ENCODE data around the gene RGMA.

RGMA gene

DNA sequence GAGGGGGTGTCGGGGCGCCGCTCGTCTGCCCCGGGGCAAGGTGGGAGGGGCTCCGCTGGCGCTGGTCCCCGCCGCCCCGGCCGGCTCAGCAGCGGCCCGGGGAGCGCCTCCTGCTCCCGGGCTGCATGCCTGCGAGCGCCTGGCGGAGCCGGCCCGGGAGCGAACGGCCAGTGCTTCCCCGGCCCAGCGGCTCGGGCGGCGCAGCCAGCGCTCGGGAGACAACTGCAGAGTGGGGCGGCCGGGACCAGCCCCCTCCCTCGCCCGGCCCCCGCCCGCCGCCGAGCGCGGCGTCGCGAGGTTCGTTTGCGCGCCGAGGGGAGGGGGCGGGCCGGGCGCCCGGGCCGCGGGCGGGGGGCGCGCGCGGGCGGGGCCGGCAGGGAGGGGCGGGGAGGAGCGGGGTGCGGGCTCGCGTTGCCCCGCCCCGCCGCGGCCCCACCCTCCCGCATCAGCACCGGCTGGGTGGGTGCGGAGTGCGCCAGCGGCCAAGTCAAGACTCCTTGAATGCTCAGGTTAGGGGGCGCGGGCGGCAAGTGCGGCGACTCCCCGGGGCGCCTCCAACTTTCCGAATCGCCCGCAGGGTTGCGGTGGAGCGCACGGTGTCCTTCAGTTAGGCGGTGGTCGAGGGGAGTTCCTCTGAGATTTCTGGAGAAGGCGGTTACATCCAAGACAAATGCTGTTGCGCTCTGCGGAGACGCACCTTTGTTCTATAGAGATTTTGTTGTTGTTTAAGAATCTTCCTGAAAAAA lies at the start of gene RGMA:
Gene RGMA, minus strand, starts transcription at position 231 of the 746 bp plus-strand sequence. CDS start 279 bp downstream, outside the sequence.
- no peak for DNase-seq

DNA sequence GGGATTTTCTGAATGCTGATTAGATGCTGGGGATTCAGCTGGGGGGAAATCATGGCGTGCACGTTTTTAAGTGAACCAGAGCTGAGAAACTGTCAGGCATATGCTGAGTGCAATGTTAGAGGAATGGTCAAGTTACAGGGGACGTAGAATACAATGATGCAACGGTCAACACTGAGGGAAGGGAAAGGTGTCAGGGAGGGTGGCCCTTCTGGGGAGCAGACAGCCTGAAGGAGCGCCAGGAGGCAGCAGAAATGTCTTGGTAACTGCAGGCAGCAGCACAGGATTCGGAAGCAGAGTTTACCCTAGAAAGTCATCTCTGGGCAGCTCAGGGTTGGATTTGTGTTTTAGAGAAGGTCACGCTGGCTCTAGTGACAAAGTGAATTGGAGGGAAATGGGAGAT lies 47.6 kb upstream of the RGMA start:
- no peak for DNase-seq

- no peak for DNase-seq
Observed at GRCh38 chr15:93135997-93136397, 47.0 kb upstream of the RGMA start.

GRCh38 chr15:93135459-93135858 lies 46.4 kb upstream of the RGMA start:
- DNase-seq, result no peak

GRCh38 chr15:93131485-93132095 lies 42.6 kb upstream of the RGMA start:
- no peak for DNase-seq

DNA sequence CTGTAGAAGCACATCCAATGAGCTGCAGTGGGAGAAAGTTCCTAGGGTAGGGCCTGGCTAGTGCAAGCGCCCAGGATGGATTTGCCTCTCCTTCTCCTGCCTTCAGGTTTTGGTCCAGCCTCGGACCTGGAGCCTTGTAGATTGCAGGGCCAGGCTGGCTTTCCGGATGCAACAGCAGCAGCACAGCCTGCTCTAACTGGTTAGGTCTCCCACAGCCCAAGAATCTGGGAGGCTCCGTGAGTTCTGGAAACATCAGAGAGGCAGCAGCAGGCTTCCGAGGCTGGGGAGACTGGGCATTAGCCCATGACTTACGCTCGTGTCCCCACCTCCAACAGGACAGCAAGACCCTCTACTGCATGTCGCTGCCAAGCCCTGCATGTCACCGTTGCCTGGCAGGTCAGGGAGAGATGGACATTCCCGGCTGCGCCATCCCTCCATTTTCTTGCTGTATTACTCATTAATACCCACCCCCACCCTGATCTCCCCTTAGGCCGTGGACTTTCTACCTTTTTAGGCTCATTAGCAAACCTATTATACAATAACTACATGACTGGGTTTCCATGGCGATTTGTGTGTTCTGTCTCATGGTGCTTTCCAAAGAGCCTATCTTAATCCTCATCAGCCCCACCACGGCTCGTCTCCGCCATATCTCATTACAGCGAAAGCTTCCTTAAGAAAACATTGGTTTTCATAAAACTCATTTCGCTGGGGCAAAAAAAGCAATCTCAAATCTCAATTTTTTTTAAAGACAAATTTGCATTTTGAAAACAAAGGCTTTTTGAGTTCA lies 40.9 kb upstream of the RGMA start:
- DNase-seq, result no peak

DNA sequence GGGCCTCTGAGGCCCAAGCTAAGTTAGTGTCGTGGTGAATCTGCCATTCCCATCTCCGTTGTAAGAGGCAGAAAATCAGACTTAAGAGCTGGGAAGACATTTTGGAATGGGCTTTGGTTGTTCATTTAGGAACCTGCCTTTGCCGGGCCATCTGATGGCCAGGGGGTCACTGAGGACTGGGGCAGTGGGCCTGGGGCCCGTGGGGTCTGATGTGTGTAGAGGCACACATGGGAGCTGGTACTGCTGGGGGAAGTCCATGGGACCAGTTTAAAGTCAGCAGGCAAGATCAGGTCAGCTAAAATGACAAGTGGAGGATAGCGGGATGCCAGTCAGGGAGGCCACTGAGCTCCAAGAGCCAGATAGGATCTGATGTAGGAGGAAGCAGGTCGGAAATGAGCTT lies 38.3 kb upstream of the RGMA start:
- DNase-seq, result no peak

- no peak for DNase-seq
Observed at GRCh38 chr15:93126599-93126998, 37.6 kb upstream of the RGMA start.

- DNase-seq, result no peak
Observed at GRCh38 chr15:93126148-93126547, 37.1 kb upstream of the RGMA start.

- no peak for DNase-seq
Observed at GRCh38 chr15:93124126-93124525, 35.1 kb upstream of the RGMA start.

DNA sequence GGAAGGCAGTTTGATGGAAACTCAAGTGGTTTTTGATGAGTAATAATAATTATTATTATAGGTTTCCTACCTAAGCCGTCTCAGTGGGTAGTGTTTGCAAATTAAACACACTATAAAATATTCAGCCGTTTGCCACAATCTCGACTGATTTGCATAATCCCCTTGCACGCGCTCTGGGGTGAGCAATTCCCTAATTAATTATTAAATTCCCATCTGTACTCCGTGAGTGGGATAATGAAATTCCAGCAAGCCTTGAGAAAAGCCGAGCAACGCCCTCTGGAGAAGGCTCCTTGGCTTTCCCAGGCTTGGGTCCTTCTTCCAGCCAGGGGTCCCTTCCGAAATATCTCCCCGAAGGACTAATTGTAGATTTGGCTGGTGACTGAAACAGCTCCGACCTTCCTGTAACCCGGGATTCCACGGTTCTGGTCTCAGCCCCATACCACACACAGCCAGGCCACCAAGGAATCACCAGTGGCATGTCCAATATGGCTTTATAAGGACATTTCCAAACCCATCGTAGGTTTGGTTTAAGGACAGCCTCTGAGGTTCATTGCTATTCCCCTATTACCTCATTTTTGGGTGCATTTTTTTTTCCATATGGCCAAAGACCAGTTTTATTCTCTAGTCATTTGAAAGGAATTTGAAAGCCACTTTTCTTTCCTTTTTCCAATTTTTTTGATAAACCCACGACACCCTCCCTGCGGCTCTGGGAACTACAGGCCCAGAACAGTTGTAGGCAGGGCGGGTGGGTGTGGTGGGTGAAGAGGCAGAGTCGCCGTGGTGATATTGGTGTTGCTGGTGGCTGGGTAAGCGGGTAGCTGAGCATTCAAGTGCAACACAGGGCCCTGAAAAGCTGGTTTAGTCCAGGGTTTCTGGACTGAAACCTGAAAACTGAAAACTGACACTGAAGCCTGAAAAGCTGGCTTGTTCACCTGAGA lies 33.2 kb upstream of the RGMA start:
- no peak for DNase-seq

GRCh38 chr15:93121107-93121506 lies 32.1 kb upstream of the RGMA start:
- no peak for DNase-seq

GRCh38 chr15:93118904-93119303 lies 29.9 kb upstream of the RGMA start:
- no peak for DNase-seq

GRCh38 chr15:93111451-93111850 lies 22.4 kb upstream of the RGMA start:
- DNase-seq, result no peak

GRCh38 chr15:93110502-93111040 lies 21.6 kb upstream of the RGMA start:
- DNase-seq, result no peak

- DNase-seq, result no peak
Observed at GRCh38 chr15:93109336-93110102, 20.5 kb upstream of the RGMA start.

DNA sequence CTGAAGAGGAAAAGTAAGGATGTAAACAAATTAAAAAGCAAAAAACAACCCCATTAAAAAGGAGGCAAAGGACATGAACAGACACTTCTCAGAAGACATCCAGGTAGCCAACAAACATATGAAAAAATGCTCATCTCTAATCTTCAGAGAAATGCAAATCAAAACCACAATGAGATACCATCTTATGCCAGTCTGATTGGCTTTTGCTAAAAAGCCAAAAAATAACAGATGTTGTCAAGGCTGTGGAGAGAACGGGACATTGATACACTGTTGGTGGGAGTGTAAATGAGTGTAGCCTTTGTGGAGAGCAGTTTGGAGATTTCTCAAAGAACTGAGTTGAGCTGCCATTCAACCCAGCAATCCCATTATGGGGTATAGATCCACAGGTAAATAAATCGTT lies 18.6 kb upstream of the RGMA start:
- DNase-seq, result no peak

DNA sequence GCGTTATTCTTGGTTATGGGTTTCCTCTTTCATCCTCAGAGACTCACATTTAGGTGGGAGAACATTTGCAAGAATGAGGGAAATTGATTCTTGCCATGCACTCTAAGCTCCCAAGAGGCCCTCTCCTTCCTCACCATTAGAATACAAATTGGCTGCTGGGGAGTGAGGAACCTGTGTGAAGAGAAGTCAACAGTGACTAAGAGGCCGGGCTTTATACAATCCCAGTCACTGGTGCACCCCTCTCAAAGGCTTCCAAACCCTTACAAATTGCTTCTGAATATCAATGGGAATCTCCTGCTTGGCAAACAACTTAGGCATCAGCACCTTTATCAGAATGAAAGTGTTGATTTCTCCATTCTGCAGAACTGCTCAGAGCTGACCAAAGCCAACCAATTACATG lies 16.5 kb upstream of the RGMA start:
- no peak for DNase-seq

- DNase-seq, result no peak
Observed at GRCh38 chr15:93103823-93104222, 14.8 kb upstream of the RGMA start.

DNA sequence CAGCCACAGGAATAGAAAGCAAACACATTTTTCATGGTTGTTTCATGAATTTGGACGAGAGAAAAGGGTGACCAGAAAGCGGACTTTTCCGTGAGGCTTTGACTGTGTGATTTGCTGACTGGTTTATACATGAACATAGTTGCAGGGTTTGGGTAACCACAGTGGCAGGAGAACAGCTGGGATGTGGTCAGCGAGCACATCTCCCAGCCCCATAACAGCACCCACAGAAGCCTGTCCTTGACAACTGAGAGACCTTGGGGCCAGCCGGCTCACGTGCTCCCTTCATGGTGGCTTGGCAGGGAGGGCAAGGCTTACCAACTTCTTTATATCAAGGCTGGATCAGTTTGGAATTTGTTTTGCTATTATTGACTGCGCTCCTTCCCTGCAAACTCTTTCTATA lies 13.2 kb upstream of the RGMA start:
- DNase-seq, result no peak

DNA sequence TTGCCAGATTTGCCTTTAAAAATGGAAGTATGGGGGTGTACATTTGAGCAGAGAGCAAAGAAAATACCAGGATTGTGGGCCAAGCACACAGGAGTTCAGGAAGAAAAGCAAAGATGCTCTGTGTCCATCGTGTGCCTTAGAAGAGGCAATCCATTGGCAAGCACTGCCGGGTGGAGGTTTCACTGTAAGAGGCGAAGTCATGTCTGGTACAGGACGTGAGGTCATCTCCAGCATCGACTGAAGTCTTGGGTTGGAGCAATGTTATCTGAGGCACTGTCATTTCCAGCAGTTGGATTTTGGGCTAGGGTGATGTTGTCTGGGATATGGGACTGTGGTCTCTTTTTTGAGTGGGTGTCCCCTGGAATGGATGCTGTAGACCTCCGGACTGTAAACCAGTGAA lies 4.8 kb upstream of the RGMA start:
- DNase-seq, result no peak

DNA sequence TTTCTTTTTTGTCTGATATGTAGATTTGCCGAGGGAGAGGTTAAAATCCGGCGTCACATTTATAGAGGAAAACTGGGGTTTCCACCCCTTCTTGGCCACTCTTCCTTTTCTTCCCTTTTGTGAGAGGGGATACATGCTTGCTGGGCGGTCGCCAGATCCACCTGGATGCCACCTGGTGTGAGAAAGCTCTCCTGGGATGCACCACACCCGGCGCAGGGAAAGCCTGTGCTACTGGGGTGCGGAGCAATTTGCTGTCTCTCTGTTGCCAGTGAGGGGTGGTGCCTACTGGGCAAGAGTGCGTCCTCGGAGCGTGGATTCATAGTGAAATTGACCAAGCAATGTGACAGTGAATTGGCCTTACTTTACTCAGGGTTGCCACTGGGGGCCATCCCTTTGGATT lies 2.5 kb upstream of the RGMA start:
- DNase-seq, result no peak

All from CD4-positive, alpha-beta T cell treated with Interleukin-4 for 4 hours (primary cell).